KBM-7 (cell line): Measurements from ENCODE around the gene OTOGL.
A peak's percentile ranks its signal among the peaks of the same experiment; 100 is the strongest.

ENCODE experiments used
- DNase-seq: peaks from one replicate; pipeline ENCODE4 v3.0.0-alpha.2; 2015
- in situ Hi-C: fragments of 300-500 bp; cut with MboI; formaldehyde crosslinking; loops from 2 replicates; pipeline ENCODE4 v1.14.3; 2020; ENCODE audit warnings: low sequenced_read_pairs, low pct_unique_long_range_greater_than_20kb, mixed read lengths

OTOGL gene

GRCh38 chr12:80176706-80177105 lies 77.4 kb downstream of the OTOGL start:
- in situ Hi-C loops, result no loop called here
- DNase-seq, result no peak

DNA sequence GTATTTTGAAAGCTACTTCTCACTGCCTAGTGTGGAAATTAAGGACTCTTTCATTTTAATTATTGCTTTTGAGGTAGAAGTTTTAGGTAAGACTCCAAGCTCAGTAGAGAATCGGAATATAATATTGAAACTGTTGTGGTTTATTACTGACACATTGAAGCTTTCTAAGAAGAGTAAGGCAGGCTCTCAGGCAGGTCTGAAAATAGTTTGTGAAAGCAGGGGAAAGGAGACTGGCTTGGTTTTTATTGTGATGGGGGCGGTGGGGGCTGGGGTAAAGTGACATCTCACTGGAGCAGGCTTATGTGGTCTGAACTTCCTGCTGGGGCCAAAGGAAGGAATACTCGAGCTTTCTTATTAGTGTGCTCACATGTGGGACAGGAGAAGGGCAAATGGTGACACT lies 79.5 kb downstream of the OTOGL start:
- in situ Hi-C loops, result no loop called here
- peak; percentile 38 for DNase-seq

- DNase-seq, result no peak
- in situ Hi-C loops, result no loop called here
These were observed 84.6 kb downstream of the OTOGL start for GRCh38 chr12:80183939-80184338.

DNA sequence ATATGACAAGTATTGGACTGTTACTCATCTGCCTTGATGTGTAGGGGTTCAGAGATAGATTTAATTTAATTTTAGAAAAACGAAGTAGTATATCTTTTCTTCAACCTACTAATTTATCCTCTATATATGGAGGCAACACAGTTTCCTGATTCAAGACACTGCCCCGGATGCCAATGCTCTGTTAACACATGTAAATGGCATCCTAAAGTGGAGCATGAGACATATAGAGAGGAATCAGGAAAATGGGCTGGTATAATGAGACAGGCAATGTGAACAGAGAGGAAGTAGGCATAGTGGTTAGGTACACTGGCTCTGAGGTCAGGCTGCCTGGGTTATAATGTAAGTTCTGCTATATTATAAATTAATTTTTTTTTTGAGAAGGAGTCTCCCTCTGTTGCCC lies 85.6 kb downstream of the OTOGL start:
- DNase-seq, result no peak
- in situ Hi-C loops, result no loop called here

DNA sequence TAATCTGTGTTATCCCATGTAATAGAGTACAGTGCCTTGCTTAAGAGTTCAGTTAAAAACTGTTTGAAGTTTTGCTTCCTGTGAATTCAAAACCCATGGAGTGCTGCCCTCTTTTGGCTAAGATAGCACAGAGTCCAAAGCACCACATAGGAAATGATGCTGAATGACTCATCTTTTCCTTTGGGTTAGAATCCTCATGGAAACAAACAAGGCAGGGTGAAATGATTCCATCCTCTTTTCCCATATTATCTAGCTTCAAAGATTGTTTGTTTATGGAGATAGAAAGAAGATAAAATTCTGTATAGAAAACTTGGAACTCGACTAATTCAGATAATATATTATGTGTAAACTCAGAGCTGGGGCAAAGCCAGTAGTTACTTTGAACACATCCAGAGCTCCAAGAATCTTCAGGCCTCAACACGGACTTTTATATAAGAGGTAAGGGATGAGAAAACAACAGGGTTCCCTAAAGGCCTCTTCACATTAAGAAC lies 87.4 kb downstream of the OTOGL start:
- in situ Hi-C loops, result no loop called here
- peak; percentile 72 for DNase-seq

GRCh38 chr12:80187660-80188090 lies 88.3 kb downstream of the OTOGL start:
- peak; percentile 51 for DNase-seq
- in situ Hi-C loops, result no loop called here

GRCh38 chr12:80188576-80188975 lies 89.2 kb downstream of the OTOGL start:
- in situ Hi-C loops, result no loop called here
- DNase-seq, result no peak

DNA sequence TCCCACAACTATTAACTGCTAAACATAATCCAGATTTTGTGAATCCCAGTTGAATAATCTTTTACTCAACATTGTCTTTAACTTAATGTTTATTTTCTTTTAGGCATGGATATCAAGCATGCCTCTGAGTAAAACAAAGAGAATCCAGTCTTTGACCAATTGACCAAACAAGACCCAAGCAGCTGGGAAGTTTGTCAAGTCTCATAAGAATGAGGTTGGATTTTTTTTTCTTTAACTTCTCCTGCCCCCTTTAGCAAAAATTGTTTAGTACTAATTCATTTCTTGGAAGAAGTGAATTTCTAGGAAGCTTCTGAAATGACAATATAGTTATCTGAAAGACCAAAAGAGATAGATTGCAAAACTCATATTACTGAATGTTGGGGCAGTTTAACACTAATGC lies 89.9 kb downstream of the OTOGL start:
- no peak for DNase-seq
- in situ Hi-C loops, result no loop called here

GRCh38 chr12:80190001-80190400 lies 90.7 kb downstream of the OTOGL start:
- DNase-seq, result no peak
- in situ Hi-C loops, result no loop called here

- in situ Hi-C loops, result no loop called here
- no peak for DNase-seq
These were observed 92.8 kb downstream of the OTOGL start for GRCh38 chr12:80192087-80192486.

- DNase-seq, result no peak
- in situ Hi-C loops, result no loop called here
These were observed 94.5 kb downstream of the OTOGL start for GRCh38 chr12:80193865-80194264.

DNA sequence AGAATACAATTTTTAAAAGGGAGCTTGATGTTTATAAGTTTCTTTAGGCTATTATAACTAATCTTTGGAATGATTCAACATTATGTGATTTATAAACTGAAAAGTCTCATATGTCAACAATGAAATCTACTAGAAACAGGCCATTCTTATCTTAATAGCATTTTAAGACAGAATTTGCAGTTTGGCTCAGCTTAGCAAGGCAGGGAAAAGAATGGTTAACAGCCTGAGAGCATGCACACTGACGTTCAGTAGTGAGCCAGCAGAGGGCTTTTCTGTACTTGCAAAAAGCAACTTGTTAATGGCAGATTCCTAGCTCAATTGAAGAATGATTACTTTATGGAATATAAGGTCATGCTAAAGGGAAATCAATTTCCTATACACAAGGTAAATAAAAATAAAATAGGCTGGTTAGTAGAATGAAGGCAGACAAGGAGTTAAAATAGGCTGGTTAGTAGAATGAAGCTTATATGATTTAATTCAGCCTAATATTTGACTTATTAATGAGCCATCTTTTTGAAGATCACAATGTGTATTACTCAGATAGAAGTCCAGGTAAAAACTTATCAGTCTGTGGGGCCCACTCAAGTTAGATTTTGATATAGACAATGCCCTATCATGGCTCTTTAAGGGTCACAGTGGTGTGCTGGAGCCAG lies 95.9 kb downstream of the OTOGL start:
- in situ Hi-C loops, result no loop called here
- peak; percentile 51 for DNase-seq

- no peak for DNase-seq
- in situ Hi-C loops, result no loop called here
These were observed 96.4 kb downstream of the OTOGL start for GRCh38 chr12:80195737-80196136.

- no peak for DNase-seq
- in situ Hi-C loops, result no loop called here
These were observed 97.1 kb downstream of the OTOGL start for GRCh38 chr12:80196419-80196818.

DNA sequence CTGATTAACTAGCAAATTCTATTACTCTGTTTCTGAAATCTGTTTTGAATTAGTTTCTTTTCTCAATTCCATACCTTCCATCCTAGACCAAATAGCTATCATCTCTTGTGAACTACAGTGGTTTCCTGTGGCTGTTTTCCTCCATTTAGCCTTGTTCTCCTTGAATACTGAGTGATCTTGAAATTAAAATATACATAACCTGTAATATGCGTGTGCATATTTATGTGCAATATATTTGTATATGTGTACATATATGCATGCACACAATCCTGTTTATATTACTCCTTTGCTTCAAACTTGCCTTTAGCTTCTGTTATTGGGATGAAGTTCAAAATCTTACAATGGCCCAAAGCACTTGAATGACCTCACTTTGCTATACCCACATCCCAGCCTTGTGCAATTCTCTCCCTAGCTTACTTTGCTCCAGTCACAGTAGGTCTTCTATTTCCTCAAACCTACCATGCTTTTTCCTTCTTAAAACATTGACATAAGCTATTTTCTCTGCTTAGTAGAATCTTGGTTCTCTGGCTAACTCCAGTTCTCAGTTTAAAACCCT lies 99.5 kb downstream of the OTOGL start:
- no peak for DNase-seq
- in situ Hi-C loops, result no loop called here

DNA sequence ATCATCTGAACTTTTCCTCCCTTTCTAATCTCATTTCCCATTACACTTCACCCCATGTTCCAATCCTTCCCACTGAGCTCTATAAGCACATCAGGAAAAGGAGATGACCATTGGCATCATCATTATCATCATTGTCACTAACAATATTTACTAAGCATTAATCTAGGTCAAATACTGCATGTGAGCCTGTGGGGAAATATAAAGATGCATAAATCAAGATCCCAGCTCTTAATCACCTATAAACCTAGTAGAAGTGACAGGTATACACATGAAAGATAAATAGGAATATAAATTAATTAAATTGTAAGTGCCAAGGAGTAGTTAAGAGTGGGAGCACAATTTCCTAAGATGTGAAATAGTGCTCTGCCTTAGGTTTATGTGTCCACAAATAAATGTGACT lies 100.6 kb downstream of the OTOGL start:
- no peak for DNase-seq
- in situ Hi-C loops, result no loop called here

DNA sequence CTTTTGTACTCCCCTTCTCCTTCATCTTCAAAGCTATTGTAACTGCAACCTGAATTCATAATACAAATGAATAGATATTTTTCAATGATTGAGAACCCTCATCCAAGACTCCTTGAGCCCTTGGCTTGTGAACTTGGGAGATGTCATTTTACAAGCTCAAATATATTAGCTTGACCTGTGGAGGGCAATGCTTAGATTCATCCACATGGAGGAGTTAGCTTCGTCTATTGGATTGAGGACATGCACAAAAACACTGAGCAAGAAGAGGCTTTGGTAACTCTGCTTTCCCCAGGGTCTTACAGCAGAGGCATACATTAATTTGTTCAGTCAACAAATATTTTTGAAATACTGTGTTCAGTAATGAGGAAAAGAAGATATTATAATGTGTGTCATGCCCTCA lies 101.1 kb downstream of the OTOGL start:
- in situ Hi-C loops, result no loop called here
- DNase-seq, result no peak

GRCh38 chr12:80201908-80202307 lies 102.6 kb downstream of the OTOGL start:
- in situ Hi-C loops, result no loop called here
- DNase-seq, result no peak

GRCh38 chr12:80205960-80206359 lies 106.6 kb downstream of the OTOGL start:
- no peak for DNase-seq
- in situ Hi-C loops, result no loop called here

DNA sequence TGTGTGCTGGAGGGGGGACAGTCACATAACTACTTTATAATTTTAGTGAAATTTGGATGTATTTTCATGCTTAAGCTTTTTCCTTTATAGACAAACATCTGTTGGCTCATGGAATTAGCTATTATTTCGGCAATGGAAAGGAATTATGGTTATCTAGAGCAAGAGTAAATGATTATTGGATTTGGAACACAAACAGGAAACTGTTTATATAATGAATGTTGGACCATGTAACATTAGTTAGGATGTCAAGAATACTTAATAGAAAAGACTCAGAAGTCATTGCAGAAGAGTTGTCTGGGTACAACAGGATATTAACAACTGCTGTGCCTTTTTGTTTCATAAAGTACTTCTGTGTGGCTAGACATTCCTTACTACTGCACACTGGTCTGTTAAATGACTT lies 108.7 kb downstream of the OTOGL start:
- DNase-seq, result no peak
- in situ Hi-C loops, result no loop called here

- no peak for DNase-seq
- in situ Hi-C loops, result no loop called here
These were observed 112.3 kb downstream of the OTOGL start for GRCh38 chr12:80211671-80212070.
